ENCODE data around the gene POLR2A. TPM values are rescaled to one million over a fixed set of nuclear protein-coding genes. Genes with fewer than 3 reads are reported as not detected.

The POLR2A gene
- total and polyA plus RNA-seq, 2 of the 4 experiments (the other 2 are of a cell fraction) = 54.0 to 56.6 TPM

DNA sequence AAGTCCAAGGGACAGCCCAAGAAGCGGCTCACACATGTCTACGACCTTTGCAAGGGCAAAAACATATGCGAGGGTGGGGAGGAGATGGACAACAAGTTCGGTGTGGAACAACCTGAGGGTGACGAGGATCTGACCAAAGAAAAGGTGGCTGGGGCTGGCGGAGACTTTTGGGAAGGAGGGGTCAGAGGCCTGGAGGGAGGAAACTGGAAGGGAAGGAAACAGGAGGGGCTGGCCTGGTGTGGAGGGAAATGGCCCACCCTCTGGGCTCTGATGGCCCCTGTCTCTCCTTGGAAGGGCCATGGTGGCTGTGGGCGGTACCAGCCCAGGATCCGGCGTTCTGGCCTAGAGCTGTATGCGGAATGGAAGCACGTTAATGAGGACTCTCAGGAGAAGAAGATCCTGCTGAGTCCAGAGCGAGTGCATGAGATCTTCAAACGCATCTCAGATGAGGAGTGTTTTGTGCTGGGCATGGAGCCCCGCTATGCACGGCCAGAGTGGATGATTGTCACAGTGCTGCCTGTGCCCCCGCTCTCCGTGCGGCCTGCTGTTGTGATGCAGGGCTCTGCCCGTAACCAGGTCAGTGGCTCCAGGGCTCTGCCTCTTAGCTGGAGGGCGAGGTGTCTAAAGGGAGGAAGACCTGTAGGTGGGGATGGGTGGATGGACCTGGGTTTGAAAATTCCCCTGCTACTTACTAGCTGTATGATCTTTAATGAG lies 12.5 kb downstream of the POLR2A start:
- Histone ChIP-seq H3K56ac (ENCODE audit: extremely low read depth, insufficient read depth, low read length) (no peak overlapping the region), H3K4me1 (ENCODE audit: control insufficient read depth, insufficient read depth, low read length) (no peaks in the 10 kb centered on the region), H4K5ac (ENCODE audit: low read depth, low read length) (no peak overlapping the region), H2BK120ac (ENCODE audit: low read depth, low read length) (no peak overlapping the region), H2BK15ac (ENCODE audit: low read depth, low read length) (no peak overlapping the region), H2AFZ (replicated peaks; ENCODE audit: low read length, poor library complexity) (no peak overlapping the region), H2AK5ac (ENCODE audit: low read depth, low read length) (no peak overlapping the region), H2BK20ac (ENCODE audit: low read depth, low read length) (no peak overlapping the region), H3K27me3 (ENCODE audit: control insufficient read depth, insufficient read depth, low read length) (no peaks in the 10 kb centered on the region), H3K36me3 (ENCODE audit: control insufficient read depth, insufficient read depth, low read length) (peaks cover 58% of the 10 kb centered on the region), H2BK5ac (ENCODE audit: low read depth, low read length, poor library complexity, severe bottlenecking) (no peak overlapping the region), H3K18ac (ENCODE audit: low read depth, low read length) (no peak overlapping the region), H3K27ac (ENCODE audit: insufficient read depth, low read length) (no peak overlapping the region), H2AK9ac (replicated peaks; ENCODE audit: low read depth, low read length, poor library complexity) (no peak overlapping the region), H4K8ac (ENCODE audit: low read depth in 2 of 2, low read length in 2 of 2) (no peak overlapping the region), H4K20me1 (ENCODE audit: insufficient read depth, low read length) (peaks cover 56% of the 10 kb centered on the region), H3K9me1 (ENCODE audit: insufficient read depth, low read length) (peaks cover 12% of the 10 kb centered on the region; the same call in 1 of the 2 replicates), H4K91ac (ENCODE audit: insufficient read depth, low read depth, low read length) (no peak overlapping the region), H3K79me1 (ENCODE audit: low read depth in 1 of 2, low read length in 2 of 2) (peaks cover 51 to 69% of the 10 kb centered on the region in 2 experiments), H3K14ac (replicated peaks; ENCODE audit: low read depth, low read length) (no peak overlapping the region), H3K4ac (ENCODE audit: low read depth, low read length) (no peak overlapping the region), H3K4me2 (ENCODE audit: low read depth, low read length) (no peak overlapping the region), H3K4me3 (ENCODE audit: insufficient read depth, low read depth, low read length) (no peak overlapping the region), H3K23ac (ENCODE audit: low read depth, low read length) (no peak overlapping the region), H3K9ac (ENCODE audit: low read depth, low read length) (no peak overlapping the region), H3K9me3 (ENCODE audit: control insufficient read depth, insufficient read depth, low read length) (no peaks in the 10 kb centered on the region)
- CTCF ChIA-PET = no interaction called here
- WGBS, 2 experiments (ENCODE audit: extremely low coverage in 2 of 2, insufficient read length in 1 of 2) = 94% methylated on average over 11 of the region's 20 CpGs; no CpG with 5 or more reads in 1 of the 2 experiments
- DNase-seq = no peak
- dilution Hi-C loops (cut with HindIII; ENCODE audit: low sequenced_read_pairs, unreplicated experiment) = no loop called here
- TSS peak; percentile 84 for BruUV-seq (replicated peaks)
- in situ Hi-C loops (cut with MboI; ENCODE audit: low sequenced_read_pairs) = no loop called here
- no peak for TF ChIP-seq CHD1 (IDR thresholded peaks at IDR 0.05; ENCODE audit: low read depth, low read length)
- no peak for TF ChIP-seq MAZ (IDR thresholded peaks at IDR 0.05; ENCODE audit: borderline replicate concordance, low read depth, low read length)
- no peak for TF ChIP-seq NFE2L2 (IDR thresholded peaks at IDR 0.05; ENCODE audit: low read depth, low read length)
- no peak for TF ChIP-seq CEBPB (IDR thresholded peaks at IDR 0.05; ENCODE audit: low read depth, low read length)
- no peak for TF ChIP-seq FOS (IDR thresholded peaks at IDR 0.05; ENCODE audit: low read depth, low read length)
- TF ChIP-seq RAD21 (IDR thresholded peaks at IDR 0.05; ENCODE audit: low read length) = no peak
- intact Hi-C loops (cut with micrococcal nuclease) = no loop called here
- POLR2A ChIA-PET (ENCODE audit: unreplicated experiment) = no interaction called here
- no peak for ATAC-seq (ENCODE audit: low read depth)
